Stimulated activated CD8-positive, alpha-beta memory T cell treated with anti-CD3 and anti-CD28 coated beads, Interleukin-15, amount 100 ng/mL, for 4 hours (primary cell): Measurements from ENCODE around the gene ZNF350.
"Not testable (repeated sequence)": the region's sequence is repeated elsewhere in the genome, so short reads cannot be mapped to it uniquely, and the experiment has no call there.

Source experiments
- DNase-seq, 2 donors: peaks; one replicate each; pipeline ENCODE4 v3.0.0-alpha.2; 2020; ENCODE audit warnings: low read depth in 2 of 2

Gene ZNF350

GRCh38 chr19:51986309-51987291 is at the start of gene ZNF350:
Gene ZNF350 (minus strand): TSS chr19:51986840. CDS start chr19:51974360, 12,480 bp downstream.
- peak; percentile 71 to 82 for DNase-seq

GRCh38 chr19:52034051-52034728 is 47.5 kb upstream of the ZNF350 start:
- no peak for DNase-seq

GRCh38 chr19:52028780-52029123 is 42.1 kb upstream of the ZNF350 start:
- no peak for DNase-seq

- peak; percentile 69 to 71 for DNase-seq
These were observed 41.6 kb upstream of the ZNF350 start, which contains the start of gene ZNF614 for GRCh38 chr19:52028027-52028779. Gene ZNF614 (minus strand): TSS chr19:52028379. CDS start chr19:52025745, 2,634 bp downstream.

- not testable (repeated sequence) for DNase-seq
These were observed 39.8 kb upstream of the ZNF350 start for GRCh38 chr19:52026255-52026990.

GRCh38 chr19:52024478-52024877 is 37.8 kb upstream of the ZNF350 start:
- DNase-seq = not testable (repeated sequence)

GRCh38 chr19:52022193-52022592 is 35.6 kb upstream of the ZNF350 start:
- no peak for DNase-seq

GRCh38 chr19:52020506-52020905 is 33.9 kb upstream of the ZNF350 start:
- DNase-seq = no peak

GRCh38 chr19:52010674-52011073 is 24.0 kb upstream of the ZNF350 start:
- DNase-seq = no peak

- peak; percentile 73 to 74 for DNase-seq
These were observed 21.3 kb upstream of the ZNF350 start, which contains the start of gene ZNF615 for GRCh38 chr19:52007806-52008557. Gene ZNF615 (minus strand): TSS chr19:52008211. CDS start chr19:52003711, 4,500 bp downstream.

GRCh38 chr19:52007451-52007805 is 20.8 kb upstream of the ZNF350 start:
- no peak for DNase-seq

- DNase-seq = no peak
These were observed 7.5 kb upstream of the ZNF350 start for GRCh38 chr19:51994048-51994644.

- DNase-seq = no peak
These were observed 6.8 kb upstream of the ZNF350 start for GRCh38 chr19:51993422-51993821.

GRCh38 chr19:51983361-51983760 is 3.3 kb downstream of the ZNF350 start:
- DNase-seq = no peak

GRCh38 chr19:51980926-51981325 is 5.7 kb downstream of the ZNF350 start:
- DNase-seq = not testable (repeated sequence)

- no peak for DNase-seq
These were observed 6.4 kb downstream of the ZNF350 start for GRCh38 chr19:51980116-51980736.

GRCh38 chr19:51978882-51979281 is 7.8 kb downstream of the ZNF350 start:
- DNase-seq = no peak

- no peak for DNase-seq
These were observed 9.3 kb downstream of the ZNF350 start for GRCh38 chr19:51977346-51977745.

GRCh38 chr19:51976852-51977251 is 9.8 kb downstream of the ZNF350 start:
- no peak for DNase-seq

- not testable (repeated sequence) for DNase-seq
These were observed 10.9 kb downstream of the ZNF350 start for GRCh38 chr19:51975787-51976186.
